GM18526 (cell line): ENCODE results near the gene OTUB2.

Experiments
- POLR2A ChIP-seq: IDR thresholded peaks from 3 replicates; pipeline ENCODE4 v1.6.1; 2011; ENCODE audit not compliant: insufficient read length; ENCODE audit errors: extremely low read depth

OTUB2 gene

GRCh38 chr14:94041551-94042346 is 15.6 kb downstream of the OTUB2 start:
- no peak for TF ChIP-seq POLR2A

- no peak for TF ChIP-seq POLR2A
Measured at GRCh38 chr14:94042433-94043091, 16.4 kb downstream of the OTUB2 start.

DNA sequence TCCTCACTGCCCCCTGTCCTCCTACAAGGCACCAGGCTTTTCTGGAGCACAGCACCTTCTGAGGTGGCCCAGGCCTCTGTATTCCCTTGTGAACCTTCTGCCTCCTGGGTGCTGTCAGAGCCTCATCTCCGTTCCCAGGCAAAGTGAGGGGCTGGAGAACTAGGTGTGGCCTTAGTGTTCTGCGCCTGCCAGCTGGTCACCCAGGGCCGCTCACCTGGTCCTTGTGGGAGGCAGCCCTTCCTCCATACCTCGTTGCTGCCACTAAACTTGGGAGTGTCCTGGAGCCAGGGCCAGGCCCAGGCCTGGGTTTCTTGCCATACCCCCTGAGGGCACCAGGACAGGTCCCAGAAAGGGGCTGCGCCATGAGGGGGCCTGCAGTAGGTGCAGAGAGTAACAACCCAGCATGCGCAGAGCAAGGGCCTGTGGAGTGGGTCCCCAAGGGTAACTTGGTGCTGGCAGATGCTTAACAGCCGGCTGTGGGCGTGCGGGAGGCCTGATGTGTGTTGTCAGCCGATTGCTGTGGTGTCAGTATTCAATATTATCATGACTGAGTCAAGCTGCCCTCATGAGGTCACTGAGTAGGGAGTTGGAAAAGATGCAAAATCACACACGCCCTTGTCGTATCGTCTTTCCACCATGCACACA is 17.1 kb downstream of the OTUB2 start:
- TF ChIP-seq POLR2A: no peak

DNA sequence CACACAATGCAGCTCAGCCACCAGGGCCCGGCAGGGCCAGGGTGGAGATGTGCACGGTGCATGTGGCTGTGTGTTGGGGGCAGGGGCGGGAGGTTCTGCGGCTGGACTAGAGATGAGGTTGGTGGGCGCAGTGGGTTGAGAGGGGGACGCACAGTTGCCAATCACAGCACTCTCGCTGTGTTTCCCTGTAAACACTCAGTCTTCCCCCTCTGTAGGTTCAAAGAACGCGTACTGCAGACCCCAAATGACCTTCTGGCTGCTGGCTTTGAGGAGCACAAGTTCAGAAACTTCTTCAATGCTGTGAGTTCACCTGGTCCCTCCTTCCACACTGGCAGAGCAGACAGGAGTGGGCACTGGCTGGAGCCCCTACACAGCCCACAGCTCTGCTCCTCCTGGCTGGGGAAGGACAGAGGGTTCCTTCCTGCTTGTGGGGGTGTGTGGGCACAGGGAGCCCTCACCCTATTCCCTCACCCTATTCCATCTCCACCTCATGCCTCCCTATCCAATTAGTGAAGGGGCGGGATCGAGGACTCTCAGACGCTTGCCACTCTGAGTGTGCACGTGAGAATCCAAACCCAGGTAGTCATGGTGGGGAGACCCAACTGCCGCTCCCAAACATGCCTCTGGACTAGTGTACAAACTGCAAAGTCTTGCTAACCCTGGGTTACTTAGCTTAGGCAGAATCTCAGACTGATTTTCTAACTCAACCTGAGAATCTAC is 17.8 kb downstream of the OTUB2 start:
- no peak for TF ChIP-seq POLR2A

GRCh38 chr14:94044476-94045091 is 18.4 kb downstream of the OTUB2 start:
- TF ChIP-seq POLR2A: no peak

GRCh38 chr14:94045101-94045500 is 19.0 kb downstream of the OTUB2 start:
- TF ChIP-seq POLR2A: no peak

DNA sequence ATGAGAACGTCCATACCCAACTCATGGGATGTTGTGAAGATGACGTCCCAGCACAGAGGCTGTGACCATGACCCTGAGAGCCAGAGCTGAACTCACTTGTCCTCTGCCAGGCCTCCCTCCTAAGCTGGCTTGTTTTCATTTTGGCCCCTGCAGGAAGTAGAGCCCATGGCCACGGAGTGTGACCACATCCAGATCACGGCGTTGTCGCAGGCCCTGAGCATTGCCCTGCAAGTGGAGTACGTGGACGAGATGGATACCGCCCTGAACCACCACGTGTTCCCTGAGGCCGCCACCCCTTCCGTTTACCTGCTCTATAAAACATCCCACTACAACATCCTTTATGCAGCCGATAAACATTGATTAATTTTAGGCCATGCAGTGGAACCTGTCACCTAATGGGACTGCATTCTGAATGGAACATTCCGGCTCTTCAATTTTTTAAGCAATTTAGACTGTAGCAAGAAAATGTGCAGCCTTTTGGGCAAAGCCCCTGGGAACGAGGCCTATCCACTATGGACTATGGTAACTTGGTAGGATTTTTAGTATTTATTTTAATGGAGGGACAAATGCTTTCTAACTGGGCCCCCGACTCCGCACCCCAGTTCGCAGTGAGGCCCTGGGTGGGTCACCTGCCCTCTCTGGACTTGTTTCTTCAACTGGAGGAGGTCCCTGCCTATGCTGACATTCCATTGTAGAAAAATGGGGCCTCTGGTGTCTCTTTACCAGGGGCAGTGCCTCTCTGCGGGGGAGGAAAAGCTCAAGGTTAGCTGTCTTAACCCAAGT is 19.6 kb downstream of the OTUB2 start:
- TF ChIP-seq POLR2A: no peak

GRCh38 chr14:94046696-94047250 is 20.6 kb downstream of the OTUB2 start:
- TF ChIP-seq POLR2A: no peak

DNA sequence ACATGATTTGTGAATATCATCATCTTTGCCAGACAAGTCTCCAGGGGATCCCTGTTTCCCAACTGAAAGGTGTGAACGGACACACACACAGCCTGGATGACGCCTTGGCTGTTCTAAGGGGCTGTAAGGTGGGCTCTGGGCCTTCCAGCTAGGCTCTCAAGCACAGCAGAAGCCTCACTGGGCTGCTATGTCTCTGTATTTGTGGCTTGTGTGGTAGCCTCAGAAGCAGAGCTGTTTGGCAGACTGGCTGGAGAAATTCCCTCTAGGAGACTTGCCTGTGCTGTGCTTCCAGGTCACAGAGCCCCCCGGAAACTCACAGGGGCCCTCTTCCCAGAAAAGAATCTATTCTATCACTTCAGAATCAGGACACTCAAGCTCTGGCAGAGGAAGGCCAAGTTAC is 21.4 kb downstream of the OTUB2 start:
- no peak for TF ChIP-seq POLR2A

GRCh38 chr14:94048691-94049624 is 22.8 kb downstream of the OTUB2 start:
- no peak for TF ChIP-seq POLR2A

GRCh38 chr14:94049625-94050023 is 23.5 kb downstream of the OTUB2 start:
- TF ChIP-seq POLR2A: no peak

GRCh38 chr14:94050231-94050880 is 24.2 kb downstream of the OTUB2 start:
- TF ChIP-seq POLR2A: no peak

- no peak for TF ChIP-seq POLR2A
Measured at GRCh38 chr14:94051115-94051514, 25.0 kb downstream of the OTUB2 start.

DNA sequence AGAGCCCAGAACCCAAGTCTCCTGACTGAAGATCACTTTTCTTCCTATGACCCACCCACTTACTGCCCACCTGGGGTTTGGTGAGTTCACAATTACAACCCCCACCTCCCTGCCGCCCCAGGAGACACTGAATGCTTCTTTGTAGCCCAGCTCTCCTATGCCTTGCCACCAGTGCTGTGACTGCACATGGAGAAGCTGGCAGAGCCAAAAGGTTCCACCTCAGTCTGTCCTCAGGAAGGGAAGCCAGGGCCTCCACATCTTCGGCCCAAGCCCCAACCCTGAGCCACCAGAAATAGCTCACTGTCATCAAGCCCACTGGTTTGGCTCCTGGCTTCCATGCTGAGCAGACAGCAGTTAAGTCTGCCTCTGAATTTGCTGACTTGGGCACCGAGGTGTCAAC is 25.6 kb downstream of the OTUB2 start:
- TF ChIP-seq POLR2A: no peak
